ENCODE data around the gene TNRC18.

Gene TNRC18

GRCh38 chr7:5452470-5452899, 28.9 kb upstream of the TNRC18 start:
- no peak for TF ChIP-seq CTCF (IDR thresholded peaks at IDR 0.05; ENCODE audit: control insufficient read depth, insufficient read depth, low read depth, low read length, missing control alignments)
- no peak for DNase-seq (ENCODE audit: low read depth)
- no peak overlapping the region for H3K4me3 ChIP-seq (ENCODE audit: control insufficient read depth, low read depth, low read length)

DNA sequence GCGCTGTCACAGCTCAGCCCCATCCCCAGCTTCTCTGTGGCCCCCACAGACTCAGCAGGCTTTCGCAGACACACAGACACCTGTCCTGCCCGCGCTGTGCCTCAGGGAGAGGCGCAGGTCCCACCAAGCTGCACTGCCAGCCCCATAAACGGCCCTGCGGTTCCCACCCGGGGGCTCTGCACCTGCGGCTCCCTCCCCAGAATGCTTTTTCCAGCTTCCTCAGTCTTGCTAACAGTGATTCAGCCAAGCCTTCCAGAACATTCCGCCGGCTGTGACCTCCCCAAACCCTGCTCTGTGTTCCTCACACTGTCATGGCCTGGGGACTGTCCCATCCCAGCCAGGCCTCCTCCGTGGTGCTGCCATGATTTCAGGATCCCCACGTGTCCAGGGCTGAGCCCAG, 27.8 kb upstream of the TNRC18 start:
- TF ChIP-seq CTCF (IDR thresholded peaks at IDR 0.05; ENCODE audit: control insufficient read depth, insufficient read depth, low read depth, low read length, missing control alignments), result no peak
- no peak for DNase-seq (ENCODE audit: low read depth)
- no peak overlapping the region for H3K4me3 ChIP-seq (ENCODE audit: control insufficient read depth, low read depth, low read length)

GRCh38 chr7:5450549-5451327, 27.1 kb upstream of the TNRC18 start:
- no peak for DNase-seq (ENCODE audit: low read depth)
- H3K4me3 ChIP-seq (ENCODE audit: control insufficient read depth, low read depth, low read length), result no peak overlapping the region
- peak; percentile 57 for TF ChIP-seq CTCF (IDR thresholded peaks at IDR 0.05; ENCODE audit: control insufficient read depth, insufficient read depth, low read depth, low read length, missing control alignments)

DNA sequence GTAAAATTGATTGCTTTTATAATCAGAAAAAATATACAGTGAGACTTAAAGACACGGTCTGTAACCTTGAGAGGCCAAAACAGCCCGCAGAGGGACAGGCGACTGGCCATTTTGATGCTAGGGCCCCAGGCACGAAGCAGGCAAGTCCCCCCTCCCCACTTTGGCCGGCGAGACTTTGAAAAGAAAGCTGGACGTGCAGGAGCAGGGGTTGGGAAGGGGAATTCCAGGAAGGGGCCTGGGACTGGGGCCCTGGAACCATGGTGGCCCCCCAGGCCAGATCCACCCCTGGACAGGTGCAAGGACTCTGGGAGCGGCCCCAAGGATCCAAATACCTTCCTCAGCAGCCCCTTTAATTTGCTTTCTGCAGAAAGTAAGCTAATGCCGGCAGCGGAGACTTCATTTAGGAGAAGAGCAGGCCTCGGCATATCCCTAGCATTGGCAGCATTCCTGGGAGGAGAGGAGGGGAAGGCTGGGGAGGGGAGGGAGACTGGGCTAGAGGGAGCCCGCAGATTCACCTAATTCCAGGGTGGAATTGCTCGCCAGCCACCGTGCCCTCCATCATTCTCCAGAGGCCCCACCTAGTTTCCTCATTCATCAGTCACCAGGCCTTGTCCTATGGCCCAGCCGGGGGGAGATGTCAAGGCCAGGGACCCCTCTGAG, 24.9 kb upstream of the TNRC18 start:
- TF ChIP-seq CTCF (IDR thresholded peaks at IDR 0.05; ENCODE audit: control insufficient read depth, insufficient read depth, low read depth, low read length, missing control alignments), result no peak
- DNase-seq (ENCODE audit: low read depth), result no peak
- no peak overlapping the region for H3K4me3 ChIP-seq (ENCODE audit: control insufficient read depth, low read depth, low read length)

DNA sequence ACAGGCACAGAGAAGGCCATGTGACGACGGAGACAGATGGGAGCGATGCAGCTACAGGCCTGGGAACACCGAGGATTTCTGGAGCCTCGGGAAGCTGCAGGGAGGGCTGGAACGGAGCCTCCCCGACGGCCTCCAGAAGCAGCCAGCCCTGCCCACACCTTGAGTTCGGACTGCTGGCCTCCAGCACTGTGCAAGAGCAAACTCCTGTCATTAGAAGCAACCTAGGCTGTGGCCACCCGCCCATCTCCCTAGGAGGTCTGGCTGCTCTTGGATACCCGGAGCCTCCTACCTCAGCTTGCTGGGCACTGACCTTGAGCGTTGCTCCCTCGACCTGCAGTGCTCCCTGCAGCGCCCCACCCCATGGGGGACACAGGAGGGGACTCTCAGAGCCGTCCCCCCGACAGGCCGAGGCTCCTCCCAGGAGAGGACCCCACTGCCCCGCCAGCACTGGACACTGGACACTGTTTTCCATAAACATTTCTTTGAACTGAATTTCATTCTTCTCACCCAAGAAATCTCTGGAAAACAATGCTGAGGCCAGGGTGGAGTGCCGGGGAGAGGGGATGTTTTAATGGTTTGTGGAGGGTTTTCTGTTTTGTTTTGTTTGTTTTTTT, 22.5 kb upstream of the TNRC18 start:
- no peak overlapping the region for H3K4me3 ChIP-seq (ENCODE audit: control insufficient read depth, low read depth, low read length)
- DNase-seq (ENCODE audit: low read depth), result no peak
- TF ChIP-seq CTCF (IDR thresholded peaks at IDR 0.05; ENCODE audit: control insufficient read depth, insufficient read depth, low read depth, low read length, missing control alignments), result no peak

GRCh38 chr7:5443678-5444077, 20.0 kb upstream of the TNRC18 start:
- DNase-seq (ENCODE audit: low read depth), result no peak
- H3K4me3 ChIP-seq (ENCODE audit: control insufficient read depth, low read depth, low read length), result no peak overlapping the region
- no peak for TF ChIP-seq CTCF (IDR thresholded peaks at IDR 0.05; ENCODE audit: control insufficient read depth, insufficient read depth, low read depth, low read length, missing control alignments)

Measured in AG09309 (cell line).